ENCODE results near the gene SIGLEC9.
A peak's percentile ranks its signal among the peaks of the same experiment; 100 is the strongest.

Gene SIGLEC9

GRCh38 chr19:51123381-51123800 lies 1.3 kb upstream of the SIGLEC9 start:
- no peak for TF ChIP-seq CTCF (IDR thresholded peaks at IDR 0.05)
- Histone ChIP-seq H3K36me3 (peaks cover 22% of the 10 kb centered on the region), H3K27ac (peak overlapping the region; percentile 98), H3K4me1 (ENCODE audit: control insufficient read depth in 1 of 2, insufficient read depth in 1 of 2, low read depth in 1 of 2, low read length in 1 of 2) (peaks cover 92 to 94% of the 10 kb centered on the region in 2 experiments), H3K4me3 (ENCODE audit: low read depth in 1 of 2, low read length in 1 of 2) (peak overlapping the region; percentile 71 to 95), H3K27me3 (no peaks in the 10 kb centered on the region), H3K9me3 (no peaks in the 10 kb centered on the region)

GRCh38 chr19:51123802-51124201 lies 904 bp upstream of the SIGLEC9 start:
- H3K36me3 ChIP-seq: peaks cover 26% of the 10 kb centered on the region
- no peak for TF ChIP-seq CTCF (IDR thresholded peaks at IDR 0.05)
- H3K27me3 ChIP-seq: no peaks in the 10 kb centered on the region
- H3K27ac ChIP-seq: peak overlapping the region; percentile 98
- H3K4me3 ChIP-seq (ENCODE audit: low read depth in 1 of 2, low read length in 1 of 2): peak overlapping the region; percentile 71 to 95
- H3K4me1 ChIP-seq (ENCODE audit: control insufficient read depth in 1 of 2, insufficient read depth in 1 of 2, low read depth in 1 of 2, low read length in 1 of 2): peaks cover 96 to 99% of the 10 kb centered on the region in 2 experiments
- no peaks in the 10 kb centered on the region for H3K9me3 ChIP-seq

GRCh38 chr19:51124216-51124615 lies 490 bp upstream of the SIGLEC9 start:
- peak overlapping the region; percentile 71 to 95 for H3K4me3 ChIP-seq (ENCODE audit: low read depth in 1 of 2, low read length in 1 of 2)
- peak overlapping the region; percentile 98 for H3K27ac ChIP-seq
- H3K4me1 ChIP-seq (ENCODE audit: control insufficient read depth in 1 of 2, insufficient read depth in 1 of 2, low read depth in 1 of 2, low read length in 1 of 2): peaks cover 99 to 100% of the 10 kb centered on the region in 2 experiments

GRCh38 chr19:51125421-51126075 lies 842 bp downstream of the SIGLEC9 start:
- no peak for TF ChIP-seq CTCF (IDR thresholded peaks at IDR 0.05)
- Histone ChIP-seq H3K4me1 (ENCODE audit: control insufficient read depth in 1 of 2, insufficient read depth in 1 of 2, low read depth in 1 of 2, low read length in 1 of 2) (peaks cover 99 to 100% of the 10 kb centered on the region in 2 experiments), H3K9me3 (no peaks in the 10 kb centered on the region), H3K4me3 (ENCODE audit: low read depth in 1 of 2, low read length in 1 of 2) (peak overlapping the region; percentile 71 to 95), H3K36me3 (peaks cover 43% of the 10 kb centered on the region), H3K27ac (peak overlapping the region; percentile 98), H3K27me3 (no peaks in the 10 kb centered on the region)

More at GRCh38 chr19:51124216-51124615, 490 bp upstream of the SIGLEC9 start:
- Histone ChIP-seq H3K27me3 (no peaks in the 10 kb centered on the region), H3K36me3 (peaks cover 30% of the 10 kb centered on the region), H3K9me3 (no peaks in the 10 kb centered on the region)
- TF ChIP-seq CTCF (IDR thresholded peaks at IDR 0.05): no peak

GRCh38 chr19:51127032-51127431 lies 2.3 kb downstream of the SIGLEC9 start:
- H3K4me1 ChIP-seq (ENCODE audit: control insufficient read depth in 1 of 2, insufficient read depth in 1 of 2, low read depth in 1 of 2, low read length in 1 of 2): peaks cover 99 to 100% of the 10 kb centered on the region in 2 experiments
- TF ChIP-seq CTCF (IDR thresholded peaks at IDR 0.05): no peak
- H3K4me3 ChIP-seq (ENCODE audit: low read depth in 1 of 2, low read length in 1 of 2): peak overlapping the region; percentile 71 to 95
- peaks cover 50% of the 10 kb centered on the region for H3K36me3 ChIP-seq
- H3K9me3 ChIP-seq: no peaks in the 10 kb centered on the region
- peak overlapping the region; percentile 98 for H3K27ac ChIP-seq
- no peaks in the 10 kb centered on the region for H3K27me3 ChIP-seq
